ENCODE results near the gene KRTAP10-4. TPM values are rescaled to one million over a fixed set of nuclear protein-coding genes. Genes with fewer than 3 reads are reported as not detected.
"Not testable (repeated sequence)": the region's sequence is repeated elsewhere in the genome, so short reads cannot be mapped to it uniquely, and the experiment has no call there.

The KRTAP10-4 gene
- total RNA-seq, 1 donor from 2014 or later, result not detected

DNA sequence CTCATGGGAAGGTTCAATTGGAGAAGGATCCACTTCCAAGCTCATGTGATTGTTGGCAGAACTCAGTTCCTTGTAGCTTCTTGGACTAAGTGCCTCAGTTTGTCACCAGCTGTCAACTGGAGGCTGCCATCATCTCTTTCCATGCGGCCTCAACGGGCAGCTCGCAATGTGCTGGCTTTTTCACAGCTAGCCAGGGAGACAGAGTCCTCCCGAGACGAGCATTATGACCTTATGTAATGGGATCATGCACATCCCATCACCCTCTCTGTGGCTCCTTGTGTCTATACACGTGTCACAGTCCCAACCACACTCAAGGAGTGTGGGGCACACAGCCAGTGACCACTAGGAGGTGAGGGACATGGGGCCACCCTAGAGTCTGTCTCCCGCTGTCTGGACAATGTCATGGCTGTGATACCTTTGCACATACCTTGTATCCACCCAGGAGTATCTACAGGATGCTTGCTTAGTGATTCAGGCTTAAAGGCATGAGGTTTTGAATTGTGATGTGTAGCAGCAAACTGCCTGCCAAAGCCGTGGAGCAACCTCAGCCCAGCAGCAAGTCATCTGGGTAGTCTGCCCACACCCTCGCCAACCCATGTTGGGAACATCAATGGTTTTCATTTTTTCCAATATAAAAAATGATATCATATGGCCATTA, 22.7 kb downstream of the KRTAP10-4 start:
- DNase-seq (ENCODE audit: low read depth), result no peak

DNA sequence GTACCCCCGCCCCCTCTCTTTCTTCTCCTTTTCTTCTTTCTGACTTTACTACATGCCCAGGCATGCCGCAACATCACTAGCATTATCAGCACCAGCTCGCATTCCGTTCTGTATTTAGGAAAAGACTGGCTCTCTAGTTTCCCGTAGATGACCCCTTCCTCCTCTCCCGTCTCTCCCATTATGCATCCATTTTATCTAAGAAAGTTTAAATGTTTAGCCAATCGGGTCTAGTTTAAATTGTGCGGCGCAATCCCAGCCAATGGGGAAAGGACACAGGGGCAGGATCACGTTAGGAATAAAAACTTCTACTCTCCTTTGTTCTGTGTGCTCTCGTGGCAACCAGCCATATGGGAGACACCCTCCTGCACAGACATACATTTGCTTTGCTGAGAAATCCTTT, 24.5 kb downstream of the KRTAP10-4 start:
- no peak for DNase-seq (ENCODE audit: low read depth)

DNA sequence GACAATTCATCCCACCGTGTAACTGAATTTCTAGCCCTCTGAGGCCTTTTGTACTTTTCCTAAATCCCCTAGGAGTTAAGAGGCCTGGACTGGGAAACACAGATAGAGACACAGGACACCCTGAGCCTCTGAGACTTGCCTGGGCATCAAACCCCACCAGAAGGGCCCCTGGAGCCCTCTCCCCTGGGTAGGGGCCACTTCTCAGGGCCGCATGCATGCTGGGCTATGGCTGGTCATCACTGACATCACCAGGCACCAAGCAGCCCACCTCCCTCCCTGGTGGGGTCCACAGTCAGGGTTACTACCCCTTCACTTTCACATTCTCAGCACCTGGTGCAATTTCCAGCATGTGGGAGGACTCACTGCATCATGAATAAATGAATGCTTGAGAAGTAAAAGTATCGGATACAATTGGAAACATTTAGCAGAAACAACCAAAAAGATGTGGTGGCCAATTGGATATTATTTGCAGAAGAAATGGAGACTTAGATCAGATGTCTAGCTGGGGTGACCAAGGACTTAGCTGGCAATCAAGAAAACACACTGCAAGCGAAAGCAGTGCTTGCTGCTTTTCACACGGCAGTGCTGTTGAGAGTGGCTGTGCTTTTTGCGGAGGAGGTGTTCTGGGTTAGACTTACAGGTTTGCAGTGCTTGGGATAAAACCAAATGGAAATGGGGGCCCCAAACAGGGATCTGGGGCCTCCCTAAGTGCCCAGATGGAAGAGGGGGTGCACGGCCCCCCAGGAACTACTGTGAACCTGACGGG, 25.9 kb downstream of the KRTAP10-4 start:
- no peak for DNase-seq (ENCODE audit: low read depth)

DNA sequence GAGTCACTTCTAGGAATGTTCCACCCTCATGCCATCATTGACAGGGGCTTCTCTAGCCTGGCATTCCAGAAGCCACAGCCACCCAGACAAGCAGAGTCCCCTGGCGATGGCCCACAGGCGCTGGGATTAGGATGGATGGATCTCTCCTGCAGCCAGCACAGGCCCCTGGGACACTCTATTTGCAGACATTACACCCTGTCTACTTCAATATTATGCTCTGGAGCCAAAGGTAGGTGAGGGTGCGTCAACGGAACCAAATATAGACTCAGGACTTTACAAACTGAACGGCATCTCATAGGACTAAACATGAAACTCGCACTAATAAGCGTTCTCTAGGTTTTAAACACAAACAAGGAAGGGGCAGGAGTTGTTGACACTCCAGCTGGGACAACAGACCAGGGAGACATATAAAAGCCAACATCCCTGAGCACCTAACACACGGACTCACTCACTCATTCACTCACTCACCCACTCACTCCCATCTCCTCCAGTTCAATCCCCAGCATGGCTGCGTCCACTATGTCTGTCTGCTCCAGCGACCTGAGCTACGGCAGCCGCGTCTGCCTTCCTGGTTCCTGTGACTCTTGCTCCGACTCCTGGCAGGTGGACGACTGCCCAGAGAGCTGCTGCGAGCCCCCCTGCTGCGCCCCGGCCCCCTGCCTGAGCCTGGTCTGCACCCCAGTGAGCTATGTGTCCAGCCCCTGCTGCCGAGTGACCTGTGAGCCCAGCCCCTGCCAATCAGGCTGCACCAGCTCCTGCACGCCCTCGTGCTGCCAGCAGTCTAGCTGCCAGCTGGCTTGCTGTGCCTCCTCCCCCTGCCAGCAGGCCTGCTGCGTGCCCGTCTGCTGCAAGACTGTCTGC, 26.8 kb downstream of the KRTAP10-4 start, which contains the start of gene KRTAP10-7:
KRTAP10-7 (plus strand) TSS at position 480 of the 861 bp plus-strand sequence; CDS start at position 505, 25 bp downstream.
- DNase-seq (ENCODE audit: low read depth), result not testable (repeated sequence)

DNA sequence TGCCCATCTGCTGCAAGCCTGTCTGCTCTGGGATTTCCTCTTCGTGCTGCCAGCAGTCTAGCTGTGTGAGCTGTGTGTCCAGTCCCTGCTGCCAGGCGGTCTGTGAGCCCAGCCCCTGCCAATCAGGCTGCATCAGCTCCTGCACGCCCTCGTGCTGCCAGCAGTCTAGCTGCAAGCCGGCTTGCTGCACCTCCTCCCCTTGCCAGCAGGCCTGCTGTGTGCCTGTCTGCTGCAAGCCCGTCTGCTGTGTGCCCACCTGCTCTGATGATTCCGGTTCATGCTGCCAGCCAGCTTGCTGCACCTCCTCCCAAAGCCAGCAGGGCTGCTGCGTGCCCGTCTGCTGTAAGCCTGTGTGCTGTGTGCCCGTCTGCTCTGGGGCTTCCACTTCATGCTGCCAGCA, 27.6 kb downstream of the KRTAP10-4 start:
- not testable (repeated sequence) for DNase-seq (ENCODE audit: low read depth)

DNA sequence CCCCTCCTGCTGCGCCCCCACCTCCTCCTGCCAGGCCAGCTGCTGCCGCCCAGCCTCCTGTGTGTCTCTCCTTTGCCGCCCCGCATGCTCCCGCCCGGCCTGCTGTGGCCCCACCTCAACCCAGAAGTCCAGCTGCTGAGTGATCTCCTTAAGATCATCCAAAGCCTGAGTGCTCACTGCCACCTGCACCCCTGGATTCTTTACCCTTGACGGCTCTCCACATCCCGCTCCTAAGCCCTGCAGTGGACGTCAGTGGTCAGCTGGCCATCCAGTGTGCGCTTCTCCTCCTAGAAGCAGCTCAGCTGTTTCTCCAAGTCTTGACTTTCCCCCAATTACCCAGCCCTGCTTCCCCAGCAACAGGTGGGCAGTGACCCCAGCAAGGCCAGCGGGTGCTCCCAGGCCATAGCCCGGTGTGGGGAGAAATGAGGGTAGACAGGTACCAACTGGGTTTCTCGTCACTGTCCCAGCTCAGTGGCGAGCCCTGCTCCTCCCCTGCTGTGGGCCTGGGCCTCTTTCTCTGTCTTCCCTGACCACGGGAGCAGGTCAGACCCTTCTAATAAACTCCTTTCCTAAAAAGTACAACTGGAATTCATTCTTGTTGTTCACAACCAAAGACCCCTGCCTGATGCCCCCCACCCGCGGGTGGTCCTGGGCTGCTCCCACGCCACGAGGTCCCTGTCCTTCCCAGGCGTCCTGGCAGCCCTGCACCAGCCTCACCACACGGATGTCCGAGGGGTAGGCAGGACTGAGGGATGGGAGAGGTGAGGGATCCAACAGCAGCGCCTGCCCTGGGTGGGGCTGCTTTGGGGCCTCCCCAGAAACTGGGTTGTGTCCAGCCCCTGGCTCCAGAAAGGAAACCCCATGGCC, 28.3 kb downstream of the KRTAP10-4 start:
- peak; percentile 18 for DNase-seq (ENCODE audit: low read depth)

DNA sequence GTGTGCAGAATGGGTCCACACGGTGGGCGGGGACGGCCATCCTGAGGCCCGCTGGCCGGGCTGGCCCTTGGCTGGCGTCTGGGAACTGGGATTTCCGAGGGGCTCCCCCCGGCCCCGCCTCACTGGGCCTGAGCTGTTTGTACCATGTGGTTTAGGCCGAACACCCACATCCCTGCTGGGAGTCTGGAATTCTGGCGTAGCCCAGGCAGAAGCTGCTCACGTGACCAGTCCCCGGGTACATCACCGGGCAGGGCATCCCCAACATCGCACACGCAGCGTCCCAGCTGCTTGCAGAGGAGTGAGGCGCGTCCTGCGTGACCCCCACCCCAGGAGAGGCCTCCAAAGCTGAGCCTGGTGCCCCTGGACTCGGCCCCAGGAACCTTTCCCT, 28.9 kb downstream of the KRTAP10-4 start:
- no peak for DNase-seq (ENCODE audit: low read depth)

DNA sequence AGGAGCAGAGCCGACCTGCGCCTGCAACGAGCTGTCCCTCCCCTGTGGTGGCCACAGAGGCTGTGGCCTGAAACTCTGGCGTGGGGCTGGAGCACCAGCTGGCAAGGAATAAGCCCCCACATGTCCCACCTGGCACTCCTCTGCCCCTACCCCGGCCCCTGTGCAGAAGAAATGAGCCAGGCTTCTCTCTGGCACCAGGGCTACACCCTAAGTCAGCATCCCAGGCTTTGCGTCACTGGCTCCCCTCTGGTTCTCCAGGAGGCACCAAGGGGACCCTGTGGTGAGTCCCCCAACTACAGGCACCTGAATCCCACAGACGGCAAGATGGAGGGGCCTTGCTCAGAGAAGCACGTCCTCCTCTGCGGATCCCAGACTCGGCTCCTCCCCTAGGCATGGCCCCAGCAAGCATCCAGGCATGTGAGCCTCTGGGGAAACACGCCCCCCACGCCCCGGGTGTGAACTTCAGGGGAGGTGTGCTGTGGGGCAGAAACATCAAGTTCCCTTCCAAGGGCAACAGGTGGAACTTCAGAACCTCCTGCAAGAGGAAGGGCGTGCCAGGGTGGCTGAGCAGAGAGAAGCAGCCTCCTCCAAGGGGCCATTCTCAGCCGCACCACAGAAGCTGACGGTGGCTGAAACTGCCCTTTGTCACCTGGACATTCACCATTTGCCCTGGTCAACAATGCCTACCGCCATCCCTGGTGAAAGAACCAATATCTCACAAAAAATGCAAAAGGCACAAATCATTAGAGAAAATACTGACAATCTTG, 29.8 kb downstream of the KRTAP10-4 start:
- DNase-seq (ENCODE audit: low read depth), result no peak

DNA sequence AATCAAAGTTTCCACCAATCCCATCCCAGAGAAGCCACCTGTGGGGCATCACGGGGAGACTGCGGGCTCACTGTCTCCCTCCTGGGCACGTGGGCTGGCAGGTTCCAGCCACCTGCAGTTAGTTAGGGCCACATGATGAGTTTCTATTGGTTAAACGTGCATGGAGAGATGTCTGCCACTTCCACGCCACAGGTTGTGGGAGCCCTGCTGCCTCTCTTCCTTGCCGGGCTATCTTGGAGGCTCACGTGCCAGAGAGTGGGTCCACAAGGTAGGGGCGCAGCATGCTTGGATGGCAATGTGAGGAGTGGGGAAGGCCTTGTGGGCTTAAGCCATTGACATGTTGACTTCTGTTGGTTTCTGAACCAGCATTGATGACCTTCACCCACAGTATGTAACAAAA, 30.4 kb downstream of the KRTAP10-4 start:
- no peak for DNase-seq (ENCODE audit: low read depth)

DNA sequence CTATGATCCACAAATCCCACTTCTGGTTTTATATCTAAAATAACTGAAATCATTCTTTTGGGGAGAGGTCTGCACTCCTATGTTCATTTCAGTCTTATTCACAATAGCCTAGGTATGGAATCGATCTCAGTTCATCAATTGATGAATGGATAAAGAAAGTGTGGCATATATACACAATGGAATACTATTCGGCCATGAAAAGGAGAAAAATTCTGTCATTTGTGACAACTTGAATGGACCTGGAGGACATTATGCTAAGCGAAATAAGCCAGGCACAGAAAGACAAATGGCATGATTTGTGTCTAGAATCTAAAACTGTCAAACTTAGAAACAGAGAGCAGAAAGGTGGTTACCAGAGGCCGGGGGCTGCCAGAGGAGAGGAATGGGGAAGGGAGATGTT, 33.0 kb downstream of the KRTAP10-4 start:
- no peak for DNase-seq (ENCODE audit: low read depth)

DNA sequence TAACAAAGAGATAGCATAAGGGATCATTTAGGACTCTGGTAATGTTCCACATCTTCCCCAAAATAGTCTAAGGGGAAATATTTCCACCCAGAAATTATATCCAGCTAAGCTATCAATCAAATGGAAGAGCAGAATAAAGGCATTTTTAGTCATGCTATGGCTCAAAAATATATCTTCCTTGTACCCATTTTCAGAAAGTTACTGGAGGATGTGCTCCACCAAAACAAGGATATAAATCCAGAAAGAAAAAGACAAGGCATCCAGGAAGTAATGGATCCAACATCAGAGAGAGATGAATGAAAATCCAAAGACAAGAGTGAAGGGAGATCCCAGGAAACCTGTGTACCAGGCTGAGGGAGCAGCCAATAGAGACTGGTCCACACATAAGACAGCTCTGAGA, 35.7 kb downstream of the KRTAP10-4 start:
- no peak for DNase-seq (ENCODE audit: low read depth)

DNA sequence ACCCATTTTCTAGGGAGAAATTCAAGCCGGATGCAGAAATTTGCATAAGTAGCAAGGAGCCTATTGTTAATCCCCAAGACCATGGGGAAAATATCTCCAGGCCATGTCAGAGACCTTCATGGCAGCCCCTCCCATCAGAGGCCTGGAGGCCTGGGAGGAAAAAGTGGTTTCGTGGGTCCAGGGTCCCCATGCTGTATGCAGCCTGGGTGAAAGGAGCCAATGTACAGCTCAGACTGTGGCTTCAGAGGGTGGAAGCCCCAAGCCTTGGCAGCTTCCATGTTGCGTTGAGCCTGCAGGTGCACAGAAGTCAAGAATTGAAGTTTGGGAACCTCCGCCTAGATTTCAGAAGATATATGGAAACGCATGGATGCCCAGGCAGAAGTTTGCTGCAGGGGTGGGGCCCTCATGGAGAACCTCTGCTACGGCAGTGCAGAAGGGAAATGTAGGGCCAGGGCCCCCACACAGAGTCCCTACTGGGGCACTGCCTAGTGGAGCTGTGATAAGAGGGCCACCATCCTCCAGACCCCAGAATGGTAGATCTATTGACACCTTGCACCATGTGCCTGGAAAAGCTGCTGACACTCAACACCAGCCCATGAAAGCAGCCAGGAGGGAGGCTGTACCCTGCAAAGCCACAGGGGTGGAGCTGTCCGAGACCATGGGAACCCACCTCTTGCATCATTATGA, 36.8 kb downstream of the KRTAP10-4 start:
- not testable (repeated sequence) for DNase-seq (ENCODE audit: low read depth)

DNA sequence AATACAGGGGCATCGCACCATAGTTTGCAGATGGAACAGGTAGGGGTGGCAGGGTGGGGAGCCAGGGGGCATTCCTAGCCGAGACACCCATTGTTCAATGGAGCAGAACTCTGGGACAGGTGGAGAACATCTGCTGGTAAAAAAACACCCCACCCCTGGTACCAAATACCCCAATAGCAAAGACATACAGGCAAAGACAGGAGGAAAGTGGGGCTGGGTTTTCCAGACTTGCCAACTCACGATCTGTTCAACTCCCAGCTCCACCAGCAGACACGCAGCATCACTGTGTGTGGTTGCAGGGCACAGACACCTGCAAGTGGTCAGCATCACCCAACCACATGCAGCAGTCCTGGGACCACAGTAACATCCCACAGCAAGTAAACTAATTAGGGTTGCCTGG, 38.0 kb downstream of the KRTAP10-4 start:
- DNase-seq (ENCODE audit: low read depth), result no peak

DNA sequence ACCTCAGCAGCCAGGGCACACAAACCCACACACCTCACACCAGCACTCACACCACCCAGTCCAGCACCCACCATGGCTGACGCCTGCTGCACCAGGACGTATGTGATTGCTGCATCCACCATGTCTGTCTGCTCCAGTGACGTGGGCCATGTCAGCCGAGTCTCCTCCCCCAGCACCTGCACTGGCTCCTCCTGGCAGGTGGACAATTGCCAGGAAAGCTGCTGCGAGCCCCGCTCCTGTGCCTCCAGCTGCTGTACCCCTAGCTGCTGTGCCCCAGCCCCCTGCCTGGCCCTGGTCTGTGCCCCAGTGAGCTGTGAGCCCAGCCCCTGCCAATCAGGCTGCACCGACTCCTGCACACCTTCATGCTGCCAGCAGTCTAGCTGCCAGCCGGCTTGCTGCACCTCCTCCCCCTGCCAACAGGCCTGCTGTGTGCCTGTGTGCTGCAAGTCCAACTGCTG, 38.5 kb downstream of the KRTAP10-4 start, which contains the start of gene KRTAP10-8:
KRTAP10-8 (plus strand) TSS at position 51 of the 458 bp plus-strand sequence; CDS start at position 73, 22 bp downstream.
- DNase-seq (ENCODE audit: low read depth), result no peak

DNA sequence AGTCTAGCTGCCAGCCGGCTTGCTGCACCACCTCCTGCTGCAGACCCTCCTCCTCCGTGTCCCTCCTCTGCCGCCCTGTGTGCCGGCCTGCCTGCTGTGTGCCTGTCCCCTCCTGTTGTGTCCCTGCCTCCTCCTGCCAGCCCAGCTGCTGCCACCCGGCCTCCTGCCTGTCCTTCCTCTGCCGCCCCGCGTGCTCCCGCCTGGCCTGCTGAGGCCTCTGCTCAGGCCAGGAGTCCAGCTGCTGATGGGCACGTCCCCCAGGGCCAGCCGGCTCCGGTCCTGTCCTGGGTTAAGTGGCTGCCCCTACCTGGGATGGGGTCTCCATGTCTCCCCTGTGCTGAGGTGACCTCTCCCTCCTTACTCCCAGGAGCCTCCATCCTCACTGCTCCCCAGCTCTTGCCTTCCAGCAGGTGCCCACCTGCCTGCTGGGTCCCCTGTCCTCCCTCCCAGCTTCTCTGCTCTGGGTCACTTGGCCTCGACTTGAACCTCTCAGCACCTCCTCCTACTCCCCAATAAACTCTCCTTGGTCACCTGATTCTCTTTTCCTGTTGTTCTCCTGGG, 39.2 kb downstream of the KRTAP10-4 start:
- no peak for DNase-seq (ENCODE audit: low read depth)

DNA sequence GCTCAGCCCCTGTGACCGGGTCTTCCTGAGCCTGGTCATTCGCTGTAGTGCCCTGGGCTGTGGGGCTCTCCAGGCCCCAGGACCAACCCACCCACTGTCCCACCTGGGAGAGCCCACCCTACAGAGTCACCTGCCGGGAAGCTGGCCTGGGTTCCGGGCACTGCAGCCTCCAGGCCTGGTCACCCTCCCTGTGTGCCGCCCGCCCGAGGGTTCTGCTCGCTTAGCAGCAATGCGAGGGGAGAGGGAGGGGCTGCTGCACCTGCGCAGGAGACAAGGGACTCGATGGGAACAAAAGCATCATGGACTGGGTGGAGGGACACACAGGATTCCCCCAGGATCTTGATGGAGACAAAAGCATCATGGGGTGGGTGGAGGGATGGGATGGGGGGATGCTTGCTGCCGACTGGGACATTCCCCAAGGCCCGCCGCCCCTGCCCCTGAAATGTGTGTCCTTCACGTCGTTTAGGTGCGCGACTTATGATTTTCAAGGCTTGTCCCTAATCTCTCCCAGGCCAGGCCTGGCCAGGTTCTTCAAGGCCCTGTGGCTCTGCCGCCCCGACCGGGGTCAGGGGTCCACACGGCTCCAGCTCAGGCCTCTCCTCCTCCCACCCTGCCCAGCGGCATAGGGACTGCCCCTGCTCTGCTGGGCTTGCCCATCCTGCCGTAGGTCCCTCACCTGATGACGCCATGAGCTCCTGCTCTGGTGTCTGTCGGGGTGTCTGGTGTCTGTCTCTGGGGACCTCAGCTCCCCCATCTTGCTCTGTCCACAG, 40.0 kb downstream of the KRTAP10-4 start:
- DNase-seq (ENCODE audit: low read depth), result no peak

DNA sequence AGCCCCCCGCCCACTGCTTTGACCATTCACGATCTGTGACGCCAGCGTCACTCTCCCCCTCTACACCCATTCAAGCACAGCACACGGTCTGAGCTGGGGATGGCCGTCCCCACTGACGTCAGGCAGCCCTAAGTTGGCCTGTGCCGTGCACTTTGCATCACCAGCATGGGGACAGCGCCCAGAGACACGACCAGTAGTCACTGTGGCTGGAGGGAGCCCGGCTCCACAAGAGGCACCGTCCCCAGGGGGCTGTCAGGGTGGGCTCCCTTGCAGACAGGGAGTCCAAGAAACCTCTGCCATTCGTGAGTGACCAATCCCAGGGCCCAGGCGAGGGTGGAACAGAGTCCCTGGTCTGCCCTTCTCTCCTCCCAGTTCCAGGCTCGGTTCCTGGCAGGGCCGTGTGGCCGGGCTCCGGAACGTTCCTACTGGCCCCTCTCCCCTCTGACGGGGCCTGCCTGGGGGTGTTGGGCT, 40.7 kb downstream of the KRTAP10-4 start:
- DNase-seq (ENCODE audit: low read depth), result no peak

DNA sequence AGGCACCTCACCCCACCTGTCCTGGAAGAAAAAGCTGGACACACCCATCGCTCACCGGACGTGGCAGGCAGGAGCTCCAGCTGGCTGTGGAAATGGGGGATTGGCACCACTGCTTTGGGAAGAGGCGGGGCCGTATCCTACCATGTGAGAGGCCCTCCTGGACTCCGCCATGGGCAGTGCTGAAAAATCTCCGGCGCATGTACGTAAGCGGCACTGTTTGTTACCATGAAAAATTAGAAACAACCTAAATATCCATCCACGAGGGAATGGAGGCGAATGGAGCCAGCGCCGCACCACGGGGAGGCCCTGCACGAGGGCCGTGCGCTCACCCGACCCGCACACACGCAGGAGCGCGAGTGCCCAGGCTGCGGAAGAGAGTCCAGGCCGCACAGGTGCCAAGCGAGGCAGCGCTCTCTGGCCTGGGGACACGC, 41.4 kb downstream of the KRTAP10-4 start:
- no peak for DNase-seq (ENCODE audit: low read depth)
